ENCODE data around the gene CD22. TPM values are rescaled to one million over a fixed set of nuclear protein-coding genes. Genes with fewer than 3 reads are reported as not detected.
"Not testable (repeated sequence)": the region's sequence is repeated elsewhere in the genome, so short reads cannot be mapped to it uniquely, and the experiment has no call there.

Gene CD22
- total RNA-seq, 1 experiment from 2014 or later: not detected

GRCh38 chr19:35281303-35281702, 47.7 kb upstream of the CD22 start:
- CTCF ChIA-PET: interaction anchor here (0.5 kb wide), 1 partner anchor 15 kb away, joined by 3 read pairs; no protein-coding TSS in a partner anchor
- Histone ChIP-seq H3K36me3 (ENCODE audit: insufficient read depth, low read length, poor library complexity, severe bottlenecking) (no peaks in the 10 kb centered on the region), H3K27ac (ENCODE audit: low read depth, low read length, poor library complexity, severe bottlenecking) (no peak overlapping the region), H3K4me3 (ENCODE audit: low read depth, low read length, poor library complexity, severe bottlenecking) (no peak overlapping the region), H3K27me3 (replicated peaks; ENCODE audit: insufficient read depth, low read depth, low read length, poor library complexity) (no peaks in the 10 kb centered on the region), H3K4me1 (ENCODE audit: insufficient read depth, low read length, poor library complexity, severe bottlenecking) (no peaks in the 10 kb centered on the region), H3K9me3 (ENCODE audit: low read depth, low read length, poor library complexity, severe bottlenecking) (no peaks in the 10 kb centered on the region)
- TF ChIP-seq EZH2 (IDR thresholded peaks at IDR 0.05; ENCODE audit: borderline replicate concordance, low read depth, low read length, poor library complexity, severe bottlenecking) (no peak), CTCF (conservative IDR thresholded peaks at IDR 0.05; ENCODE audit: low read depth, low read length) (no peak)
- DNase-seq (ENCODE audit: low spot score): no peak
- BruUV-seq (replicated peaks): no TSS peak
- intact Hi-C loops (cut with micrococcal nuclease; ENCODE audit: unreplicated experiment): no loop called here
- POLR2A ChIA-PET (ENCODE audit: low non-redundant PET): no interaction called here

DNA sequence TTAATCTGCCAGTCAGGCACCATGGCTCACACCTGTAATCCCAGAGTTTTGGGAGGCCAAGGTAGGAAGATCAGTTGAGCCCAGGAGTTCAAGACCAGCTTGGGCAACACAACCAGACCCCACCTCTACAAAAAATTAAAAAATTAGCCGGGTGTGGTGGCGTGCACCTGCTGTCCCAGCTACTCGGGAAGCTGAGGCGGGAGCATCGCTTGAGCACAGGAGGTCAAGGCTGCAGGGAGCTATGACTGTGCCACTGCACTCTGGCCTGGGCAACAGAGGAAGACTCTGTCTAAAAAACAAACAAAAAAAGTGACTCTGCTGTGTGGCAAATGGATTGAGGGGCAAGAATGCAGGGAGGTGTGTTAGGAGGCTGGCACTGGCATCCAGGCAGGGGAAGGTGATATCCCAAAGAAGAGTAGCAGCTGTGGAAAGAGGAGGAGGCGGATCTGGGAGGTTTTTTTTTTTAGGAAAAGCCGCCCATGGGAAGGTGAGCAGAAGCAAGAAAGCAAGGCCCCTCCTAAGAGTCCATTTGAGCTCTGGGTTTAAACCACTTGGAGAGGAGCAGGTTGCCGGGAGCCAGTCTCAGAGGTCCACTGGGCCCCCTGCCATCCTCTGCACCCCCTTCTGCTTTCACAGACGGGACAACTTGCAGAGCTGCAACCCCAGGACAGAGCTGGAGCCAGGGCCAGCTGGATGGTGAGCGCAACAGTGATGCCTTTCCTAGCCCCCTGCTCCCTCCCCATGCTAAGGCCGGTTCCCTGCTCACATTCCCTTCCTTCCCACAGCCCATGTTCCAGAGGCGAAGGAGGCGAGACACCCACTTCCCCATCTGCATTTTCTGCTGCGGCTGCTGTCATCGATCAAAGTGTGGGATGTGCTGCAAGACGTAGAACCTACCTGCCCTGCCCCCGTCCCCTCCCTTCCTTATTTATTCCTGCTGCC, 44.6 kb upstream of the CD22 start:
- no peak for DNase-seq (ENCODE audit: low spot score)
- intact Hi-C loops (cut with micrococcal nuclease; ENCODE audit: unreplicated experiment): no loop called here
- ChIA-PET POLR2A (ENCODE audit: low non-redundant PET) (no interaction called here), CTCF (interaction anchor here (0.6 kb wide), 1 partner anchor 93 kb away, joined by 5 read pairs; no protein-coding TSS in a partner anchor)
- H3K36me3 ChIP-seq (ENCODE audit: insufficient read depth, low read length, poor library complexity, severe bottlenecking): no peaks in the 10 kb centered on the region
- H3K4me3 ChIP-seq (ENCODE audit: low read depth, low read length, poor library complexity, severe bottlenecking): no peak overlapping the region
- no peaks in the 10 kb centered on the region for H3K27me3 ChIP-seq (replicated peaks; ENCODE audit: insufficient read depth, low read depth, low read length, poor library complexity)
- H3K27ac ChIP-seq (ENCODE audit: low read depth, low read length, poor library complexity, severe bottlenecking): no peak overlapping the region
- no TSS peak for BruUV-seq (replicated peaks)
- H3K4me1 ChIP-seq (ENCODE audit: insufficient read depth, low read length, poor library complexity, severe bottlenecking): no peaks in the 10 kb centered on the region
- no peaks in the 10 kb centered on the region for H3K9me3 ChIP-seq (ENCODE audit: low read depth, low read length, poor library complexity, severe bottlenecking)
- TF ChIP-seq EZH2 (IDR thresholded peaks at IDR 0.05; ENCODE audit: borderline replicate concordance, low read depth, low read length, poor library complexity, severe bottlenecking) (no peak), CTCF (conservative IDR thresholded peaks at IDR 0.05; ENCODE audit: low read depth, low read length) (no peak)

- ChIA-PET POLR2A (ENCODE audit: low non-redundant PET) (no interaction called here), CTCF (no interaction called here)
- H3K27ac ChIP-seq (ENCODE audit: low read depth, low read length, poor library complexity, severe bottlenecking): no peak overlapping the region
- no peaks in the 10 kb centered on the region for H3K27me3 ChIP-seq (replicated peaks; ENCODE audit: insufficient read depth, low read depth, low read length, poor library complexity)
- H3K36me3 ChIP-seq (ENCODE audit: insufficient read depth, low read length, poor library complexity, severe bottlenecking): no peaks in the 10 kb centered on the region
- no peak for DNase-seq (ENCODE audit: low spot score)
- no peaks in the 10 kb centered on the region for H3K9me3 ChIP-seq (ENCODE audit: low read depth, low read length, poor library complexity, severe bottlenecking)
- H3K4me1 ChIP-seq (ENCODE audit: insufficient read depth, low read length, poor library complexity, severe bottlenecking): no peaks in the 10 kb centered on the region
- no peak overlapping the region for H3K4me3 ChIP-seq (ENCODE audit: low read depth, low read length, poor library complexity, severe bottlenecking)
- no peak for TF ChIP-seq CTCF (conservative IDR thresholded peaks at IDR 0.05; ENCODE audit: low read depth, low read length)
- intact Hi-C loops (cut with micrococcal nuclease; ENCODE audit: unreplicated experiment): no loop called here
- no TSS peak for BruUV-seq (replicated peaks)
Measured at GRCh38 chr19:35285095-35285449, 43.9 kb upstream of the CD22 start.

DNA sequence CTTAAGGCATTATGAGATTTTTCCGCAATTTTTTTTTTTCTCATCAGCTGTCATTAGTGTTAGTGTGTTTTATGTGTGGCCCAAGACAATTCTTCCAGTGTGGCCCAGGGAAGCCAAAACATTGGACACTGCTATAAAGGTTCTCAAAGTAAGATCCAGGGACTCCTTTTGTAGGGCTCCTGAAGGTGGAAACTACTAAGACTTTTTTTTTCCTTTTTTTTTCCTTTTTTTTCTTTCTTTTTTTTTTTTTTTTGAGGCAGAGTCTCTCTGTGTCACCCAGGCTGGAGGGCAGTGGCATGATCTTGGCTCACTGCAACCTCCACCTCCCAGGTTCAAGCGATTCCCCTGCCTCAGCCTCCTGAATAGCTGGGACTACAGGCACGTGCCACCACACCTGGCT, 43.5 kb upstream of the CD22 start:
- H3K9me3 ChIP-seq (ENCODE audit: low read depth, low read length, poor library complexity, severe bottlenecking); H3K27ac ChIP-seq (ENCODE audit: low read depth, low read length, poor library complexity, severe bottlenecking); H3K4me1 ChIP-seq (ENCODE audit: insufficient read depth, low read length, poor library complexity, severe bottlenecking); H3K27me3 ChIP-seq (replicated peaks; ENCODE audit: insufficient read depth, low read depth, low read length, poor library complexity); BruUV-seq (replicated peaks); DNase-seq (ENCODE audit: low spot score); CTCF ChIA-PET; H3K4me3 ChIP-seq (ENCODE audit: low read depth, low read length, poor library complexity, severe bottlenecking); H3K36me3 ChIP-seq (ENCODE audit: insufficient read depth, low read length, poor library complexity, severe bottlenecking); intact Hi-C loops (cut with micrococcal nuclease; ENCODE audit: unreplicated experiment); POLR2A ChIA-PET (ENCODE audit: low non-redundant PET): not testable (repeated sequence)

DNA sequence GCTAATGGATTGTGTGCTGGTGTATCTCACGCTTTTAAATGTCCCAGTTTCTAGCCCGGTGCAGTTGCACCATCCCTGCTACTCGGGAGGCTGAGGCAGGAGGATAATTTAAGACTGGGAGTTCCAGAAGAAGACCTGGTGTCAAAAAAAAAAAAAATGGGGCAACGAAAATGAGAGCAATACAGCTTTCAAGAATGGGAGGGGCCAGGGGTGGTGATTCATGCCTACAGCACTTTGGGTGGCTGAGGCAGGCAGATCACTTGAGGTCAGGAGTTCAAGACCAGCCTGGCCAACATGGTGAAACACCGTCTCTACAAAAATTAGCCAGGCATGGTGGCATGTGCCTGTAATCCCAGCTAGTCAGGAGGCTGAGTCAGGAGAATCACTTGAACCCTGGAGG, 42.9 kb upstream of the CD22 start:
- CTCF ChIA-PET; BruUV-seq (replicated peaks); POLR2A ChIA-PET (ENCODE audit: low non-redundant PET): not testable (repeated sequence)

More for the DNA sequence above, 42.9 kb upstream of the CD22 start:
- H3K36me3 ChIP-seq (ENCODE audit: insufficient read depth, low read length, poor library complexity, severe bottlenecking); intact Hi-C loops (cut with micrococcal nuclease; ENCODE audit: unreplicated experiment); H3K27me3 ChIP-seq (replicated peaks; ENCODE audit: insufficient read depth, low read depth, low read length, poor library complexity); H3K4me1 ChIP-seq (ENCODE audit: insufficient read depth, low read length, poor library complexity, severe bottlenecking); DNase-seq (ENCODE audit: low spot score); H3K27ac ChIP-seq (ENCODE audit: low read depth, low read length, poor library complexity, severe bottlenecking); H3K4me3 ChIP-seq (ENCODE audit: low read depth, low read length, poor library complexity, severe bottlenecking); H3K9me3 ChIP-seq (ENCODE audit: low read depth, low read length, poor library complexity, severe bottlenecking): not testable (repeated sequence)
